Measurements from ENCODE around the gene KYAT1.
A peak's percentile ranks its signal among the peaks of the same experiment; 100 is the strongest.

KYAT1 gene

DNA sequence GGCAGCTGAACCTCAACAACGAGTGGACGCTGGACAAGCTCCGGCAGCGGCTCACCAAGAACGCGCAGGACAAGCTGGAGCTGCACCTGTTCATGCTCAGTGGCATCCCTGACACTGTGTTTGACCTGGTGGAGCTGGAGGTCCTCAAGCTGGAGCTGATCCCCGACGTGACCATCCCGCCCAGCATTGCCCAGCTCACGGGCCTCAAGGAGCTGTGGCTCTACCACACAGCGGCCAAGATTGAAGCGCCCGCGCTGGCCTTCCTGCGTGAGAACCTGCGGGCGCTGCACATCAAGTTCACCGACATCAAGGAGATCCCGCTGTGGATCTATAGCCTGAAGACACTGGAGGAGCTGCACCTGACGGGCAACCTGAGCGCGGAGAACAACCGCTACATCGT, 26.6 kb upstream of the KYAT1 start:
- no peak for DNase-seq

DNA sequence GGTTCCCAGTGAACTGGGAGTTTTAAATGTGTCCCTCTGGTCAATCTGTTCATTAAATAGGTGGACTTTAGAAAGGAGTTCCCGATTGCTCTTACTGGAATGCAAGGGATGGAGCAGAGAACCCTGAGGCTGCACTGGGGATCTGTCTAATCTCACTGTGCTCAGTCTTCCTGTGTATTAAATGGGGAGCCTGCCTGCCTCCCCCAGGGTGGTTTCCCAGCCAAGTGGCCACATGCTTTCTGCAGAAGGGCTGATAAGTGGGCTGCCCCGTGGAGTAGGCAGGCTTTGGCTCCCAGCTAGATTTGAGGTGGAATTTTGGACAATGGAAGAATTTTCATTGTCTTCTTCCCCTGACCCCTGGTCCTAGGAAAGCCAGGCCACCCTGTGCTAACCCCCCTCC, 25.0 kb upstream of the KYAT1 start:
- DNase-seq = no peak

DNA sequence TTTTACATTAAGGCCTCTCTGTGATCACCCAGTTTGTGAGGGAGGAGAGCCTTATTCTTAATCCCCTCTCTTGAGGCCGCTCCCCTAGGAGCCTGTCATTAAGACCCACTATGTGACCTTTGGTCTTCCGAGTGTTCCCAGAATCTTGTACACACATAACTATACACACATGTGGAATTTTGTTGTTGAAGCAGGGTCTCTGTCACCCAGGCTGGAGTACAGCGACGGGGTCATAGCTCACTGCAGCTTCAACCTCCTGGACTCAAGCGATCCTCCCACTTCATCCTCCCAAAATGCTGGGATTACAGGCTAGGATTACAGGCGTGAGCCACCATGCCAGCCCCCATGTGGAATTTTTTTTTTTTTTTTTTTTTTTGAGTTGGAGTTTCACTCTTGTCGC, 24.2 kb upstream of the KYAT1 start:
- no peak for DNase-seq

DNA sequence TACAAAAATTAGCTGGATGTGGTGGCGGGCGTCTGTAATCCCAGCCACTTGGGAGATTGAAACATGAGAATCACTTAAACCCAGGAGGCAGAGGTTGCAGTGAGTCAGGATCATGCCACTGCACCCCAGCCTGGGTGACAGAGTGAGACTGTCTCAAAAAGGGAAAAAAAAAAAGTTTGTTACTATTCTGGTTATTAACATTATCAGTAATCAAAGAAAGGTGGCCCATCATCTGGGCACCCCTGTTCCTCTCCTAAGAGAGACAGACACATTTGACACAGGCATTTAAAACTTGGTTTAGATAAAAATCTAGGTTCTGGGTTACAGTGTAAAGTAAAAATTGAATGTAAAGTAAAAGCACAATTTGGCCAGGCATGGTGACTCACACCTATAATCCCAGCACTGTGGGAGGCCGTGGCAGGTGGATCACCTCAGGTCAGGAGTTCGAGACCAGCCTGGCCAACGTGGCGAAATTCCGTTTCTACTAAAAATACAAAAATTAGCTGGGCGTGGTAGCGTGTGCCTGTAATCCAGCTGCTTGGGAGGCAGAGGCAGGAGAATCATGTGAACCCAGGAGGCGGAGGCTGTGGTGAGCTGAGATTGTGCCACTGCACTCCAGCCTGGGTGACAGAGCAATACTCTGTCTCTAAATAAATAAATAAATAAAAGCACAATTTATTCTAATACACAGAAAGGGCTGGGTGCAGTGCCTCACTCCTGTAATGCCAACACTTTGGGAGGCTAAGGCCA, 22.3 kb upstream of the KYAT1 start:
- peak; percentile 19 to 65 (median 38) for DNase-seq

DNA sequence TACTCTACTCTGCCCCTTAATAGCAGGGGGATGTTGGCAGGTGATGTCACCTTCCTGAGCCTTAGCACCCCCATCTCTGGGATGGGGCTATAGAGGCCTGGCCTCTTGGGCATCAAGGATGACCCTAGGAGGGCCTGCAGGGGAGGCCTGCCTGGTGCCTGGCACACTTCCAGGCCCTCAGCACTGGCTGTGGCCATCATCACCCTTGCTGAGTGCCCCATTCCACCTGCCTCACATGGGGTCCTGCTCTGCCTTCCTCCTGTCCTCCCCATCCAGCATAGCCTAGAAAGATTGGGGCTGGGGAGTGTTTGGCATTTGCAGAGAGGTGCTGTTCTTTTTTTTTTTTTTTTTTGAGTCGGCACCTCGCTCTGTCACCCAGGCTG, 21.3 kb upstream of the KYAT1 start:
- no peak for DNase-seq

DNA sequence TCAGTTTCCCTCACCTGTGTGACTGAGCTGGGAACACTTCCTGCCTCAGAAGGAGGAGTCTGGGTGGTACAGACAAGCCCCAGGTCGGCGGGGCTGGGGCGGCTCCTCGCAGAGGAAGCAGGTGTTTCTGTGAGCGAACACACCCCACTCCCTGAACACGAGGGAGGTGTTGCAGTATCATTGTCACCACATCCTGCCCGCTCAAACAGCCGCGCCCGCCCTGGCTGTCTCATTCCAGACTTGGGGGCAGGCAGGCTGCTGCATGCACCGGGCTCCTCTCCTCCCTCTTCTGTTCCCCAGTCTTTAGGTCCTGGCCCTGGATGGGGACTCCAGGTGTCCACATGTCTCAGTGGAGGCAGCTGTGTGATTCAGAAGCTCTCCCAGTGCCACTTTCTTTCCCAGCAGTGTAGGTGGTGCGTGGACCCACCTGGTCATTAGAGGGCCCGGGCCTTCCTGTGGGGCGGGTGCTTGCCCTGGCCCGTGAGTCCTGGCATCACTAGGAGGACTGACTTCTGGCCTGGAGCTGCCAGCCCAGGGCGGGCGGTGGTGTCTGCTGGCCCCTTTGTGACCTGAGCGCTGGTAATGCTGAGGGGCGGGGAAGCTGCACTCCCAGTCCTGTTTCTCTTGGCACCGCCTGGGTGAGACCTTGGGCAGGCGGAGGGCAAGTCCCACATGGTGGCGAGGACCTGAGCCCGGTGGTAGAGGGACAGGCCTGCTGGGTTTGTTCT, 20.8 kb upstream of the KYAT1 start:
- DNase-seq = peak in 3 of 4 experiments; percentile 21 to 48 (median 34)

DNA sequence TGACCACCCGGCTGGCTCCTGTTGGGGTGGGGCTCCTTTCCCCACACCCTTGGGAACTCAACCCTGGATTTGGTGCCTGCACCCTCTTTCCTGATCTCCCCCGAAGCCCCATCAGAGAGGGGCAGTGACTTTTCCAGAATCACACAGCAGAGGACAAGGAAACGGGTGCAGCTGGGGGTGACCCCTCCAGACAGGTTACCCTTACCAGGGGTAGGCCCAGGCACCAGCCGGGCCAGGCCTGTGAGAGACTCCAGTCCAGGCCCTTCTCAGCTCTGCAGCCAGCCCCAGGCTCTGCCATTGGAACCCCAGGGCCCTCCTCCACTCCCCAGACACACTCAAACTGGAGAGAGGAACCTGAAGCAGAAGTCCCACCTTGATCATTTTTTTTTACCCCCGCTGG, 20.1 kb upstream of the KYAT1 start:
- DNase-seq = no peak

DNA sequence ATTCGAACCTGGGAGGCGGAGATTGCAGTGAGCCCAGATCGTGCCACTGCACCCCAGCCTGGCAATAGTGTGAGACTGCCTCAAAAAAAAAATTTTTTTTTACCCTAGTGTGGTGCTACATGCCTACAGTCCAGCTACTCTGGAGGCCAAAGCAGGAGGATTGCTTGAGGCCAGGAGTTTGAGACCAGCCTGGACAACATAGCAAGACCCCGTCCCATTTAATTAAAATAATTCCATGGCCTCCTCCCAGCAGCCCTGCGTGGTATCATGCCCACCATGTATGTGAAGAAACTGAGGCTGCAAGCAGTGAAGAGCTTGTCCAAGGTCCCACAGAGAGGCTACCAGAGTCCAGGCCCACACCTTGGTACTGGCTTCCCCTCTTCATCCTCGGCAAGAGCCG, 19.6 kb upstream of the KYAT1 start:
- DNase-seq = no peak

DNA sequence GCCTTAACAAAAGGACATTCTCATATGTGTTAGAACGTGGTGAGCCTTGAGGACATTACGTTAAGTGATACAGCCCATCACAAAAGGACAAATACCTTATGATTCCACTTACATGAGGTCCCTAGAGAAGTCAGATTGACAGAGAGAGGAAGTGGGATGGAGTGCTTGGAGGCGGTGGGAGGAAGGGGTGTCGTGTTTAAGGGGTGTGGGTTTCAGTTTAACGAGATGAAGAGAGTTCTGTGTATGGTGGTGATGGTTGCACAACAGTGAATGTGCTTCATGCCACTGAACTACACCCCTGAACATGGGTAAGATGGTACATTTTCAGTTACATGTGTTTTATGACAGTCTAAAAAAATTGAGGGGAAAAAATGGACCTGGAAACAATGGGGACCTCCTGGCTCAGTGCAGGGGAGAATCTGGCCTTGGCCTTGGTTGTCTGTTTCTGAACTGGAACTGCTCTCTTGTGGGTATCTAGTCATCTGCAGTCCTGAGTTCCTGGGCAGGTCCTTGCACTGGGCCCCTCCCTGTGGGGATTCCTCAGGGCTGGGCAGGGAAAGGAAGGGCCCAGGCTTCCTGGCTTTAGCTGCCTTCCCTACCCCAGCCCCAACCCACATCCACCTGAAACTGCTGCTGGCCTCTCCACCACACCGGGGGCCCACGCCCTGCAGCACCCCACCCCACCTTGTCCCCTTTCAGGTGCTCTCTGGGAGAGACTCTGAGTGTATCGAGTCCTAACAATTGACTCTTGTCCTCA, 18.0 kb upstream of the KYAT1 start:
- peak in 3 of 4 experiments; percentile 45 to 48 (median 47) for DNase-seq

DNA sequence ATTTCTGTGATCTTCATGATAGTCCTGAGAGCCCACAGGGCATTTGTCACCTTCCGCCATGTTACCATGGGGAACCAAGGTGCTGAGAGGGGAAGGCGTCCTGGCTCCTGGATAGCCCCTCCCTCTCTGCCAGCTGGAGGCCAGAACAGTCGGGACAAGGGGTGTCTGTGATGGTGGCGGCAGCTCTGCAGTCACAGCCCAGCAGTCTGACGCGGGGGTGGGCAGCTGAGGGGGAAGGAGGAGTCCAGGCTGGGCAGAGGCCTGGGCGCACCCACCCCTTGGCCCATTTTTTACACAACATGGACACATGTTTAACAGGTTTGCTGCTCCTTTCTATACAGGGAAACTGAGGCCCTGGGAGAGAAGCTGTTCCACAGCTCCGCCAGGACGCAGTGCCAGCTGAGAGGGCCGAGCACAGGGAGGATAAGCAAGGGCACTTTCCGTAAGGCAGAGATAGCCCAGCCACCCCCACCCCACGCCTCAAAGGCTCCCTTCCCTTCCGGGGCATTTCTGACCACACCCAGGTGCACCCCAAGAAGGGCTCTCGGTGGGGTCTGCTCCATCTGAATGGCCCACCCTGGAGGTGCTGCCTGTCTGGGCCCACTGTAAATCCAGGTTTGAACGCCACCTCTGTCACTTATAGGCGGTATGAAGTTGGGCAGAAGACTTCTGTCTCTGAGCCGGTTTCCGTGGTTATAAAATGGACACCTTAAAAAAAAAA, 17.3 kb upstream of the KYAT1 start:
- no peak for DNase-seq

DNA sequence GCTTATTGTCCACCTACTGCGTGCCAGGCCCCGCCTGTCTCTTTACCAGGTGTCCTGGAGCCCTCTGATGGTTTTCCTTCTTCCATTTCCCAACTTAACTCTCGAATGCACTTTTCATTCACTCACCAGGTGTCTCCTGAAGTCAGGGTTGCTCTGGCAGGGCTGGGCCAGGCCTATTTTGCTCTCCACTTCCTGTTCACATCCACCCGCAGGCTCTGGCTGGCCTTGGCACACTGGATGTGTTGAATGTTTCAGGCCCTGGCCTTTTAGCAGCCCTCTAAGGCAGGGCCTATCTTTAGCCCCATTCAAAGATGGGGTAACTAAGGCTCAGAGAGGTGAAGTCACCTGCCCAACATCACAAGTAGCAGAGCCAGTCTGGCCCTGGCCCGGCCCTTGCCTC, 16.6 kb upstream of the KYAT1 start:
- DNase-seq = no peak

DNA sequence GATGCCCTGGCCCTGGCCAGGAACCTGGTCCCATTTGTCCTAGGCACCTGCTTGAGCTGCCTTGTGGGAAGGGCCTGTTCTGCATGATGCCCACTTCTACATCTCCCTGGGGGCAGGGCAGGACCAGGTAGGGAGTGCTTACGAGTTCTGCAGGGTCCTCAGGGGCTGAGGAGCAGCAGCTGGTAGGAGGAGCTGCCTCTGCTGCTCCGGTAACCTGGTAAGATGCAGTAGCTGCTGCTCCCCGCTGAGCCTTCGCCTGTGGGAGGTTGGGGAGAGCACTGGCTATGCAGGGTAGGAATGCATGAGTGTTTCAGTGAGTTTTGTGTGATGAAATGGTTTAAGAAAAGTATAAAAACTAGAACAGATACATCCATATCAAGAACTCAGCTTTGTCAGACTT, 13.8 kb upstream of the KYAT1 start:
- DNase-seq = no peak

DNA sequence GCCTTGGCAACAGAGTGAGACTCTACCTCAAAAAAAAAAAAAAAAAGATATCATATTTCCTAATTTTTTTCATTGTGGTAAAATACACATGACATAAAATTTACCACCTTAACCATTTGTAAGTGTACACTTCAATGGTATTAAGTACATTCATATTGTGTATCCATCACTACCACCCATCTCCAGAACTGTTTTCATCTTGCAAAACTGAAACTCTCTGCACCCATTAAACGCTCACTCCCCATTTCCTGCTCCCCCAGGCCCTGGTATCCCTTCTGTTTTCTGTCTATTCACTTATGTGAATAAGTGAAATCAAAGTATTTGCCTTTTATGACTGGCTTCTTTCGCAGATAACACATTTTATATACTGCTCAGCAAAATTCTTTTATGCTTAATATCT, 13.0 kb upstream of the KYAT1 start:
- DNase-seq = no peak

DNA sequence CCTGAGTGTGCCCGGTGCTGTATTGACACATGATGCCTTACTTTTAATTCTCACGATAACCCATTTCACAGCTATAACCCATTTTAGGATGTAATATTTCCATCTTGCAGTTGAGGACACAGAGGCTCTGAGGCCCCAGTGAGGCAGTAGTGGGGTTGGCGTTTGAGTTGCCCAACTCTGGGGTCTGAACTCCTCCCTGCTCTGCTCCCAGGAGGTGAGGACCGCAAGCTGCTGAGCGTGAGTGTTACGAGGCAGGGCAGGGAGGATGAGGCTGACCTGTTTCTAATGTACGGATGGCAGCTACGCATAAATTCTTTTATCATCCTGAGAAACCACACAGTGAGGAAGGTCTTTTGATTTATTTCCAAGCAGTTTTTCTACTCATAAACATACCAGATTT, 11.6 kb upstream of the KYAT1 start:
- no peak for DNase-seq

DNA sequence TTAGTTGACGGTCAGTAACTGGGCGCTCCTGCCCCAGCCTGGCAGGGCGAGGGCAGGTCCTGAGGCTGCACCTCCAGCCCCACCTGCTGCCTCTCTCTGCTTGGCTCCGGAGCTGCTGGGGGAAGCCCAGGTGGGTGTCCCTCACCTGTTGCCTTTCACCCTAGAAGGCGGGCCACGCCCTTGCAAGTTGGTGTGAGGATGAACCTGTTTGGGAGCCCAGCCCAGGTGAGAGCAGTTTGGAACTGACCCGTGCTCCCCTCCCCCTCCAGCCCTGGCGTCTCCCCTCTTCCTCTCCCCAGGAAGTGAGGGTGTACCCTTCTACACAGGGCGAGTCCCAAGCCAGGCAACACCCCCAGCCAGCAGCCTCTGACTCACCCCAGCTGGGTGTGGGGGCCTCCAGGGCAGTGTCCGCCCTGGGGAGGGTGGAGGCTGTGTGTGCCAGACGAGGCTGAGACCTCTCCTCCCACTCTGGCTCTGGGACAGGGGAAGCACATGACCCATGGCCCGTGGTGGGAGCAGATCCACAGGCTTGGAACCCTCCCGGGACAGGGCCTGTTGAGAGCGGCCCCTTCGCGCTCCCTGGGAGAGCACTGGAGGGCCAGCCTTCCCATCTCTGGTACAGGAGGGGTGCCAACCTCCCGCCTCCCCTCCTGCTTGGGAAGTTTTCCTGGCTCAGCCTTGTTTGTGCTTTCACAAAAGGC, 10.6 kb upstream of the KYAT1 start:
- peak; percentile 51 to 75 (median 66) for DNase-seq

DNA sequence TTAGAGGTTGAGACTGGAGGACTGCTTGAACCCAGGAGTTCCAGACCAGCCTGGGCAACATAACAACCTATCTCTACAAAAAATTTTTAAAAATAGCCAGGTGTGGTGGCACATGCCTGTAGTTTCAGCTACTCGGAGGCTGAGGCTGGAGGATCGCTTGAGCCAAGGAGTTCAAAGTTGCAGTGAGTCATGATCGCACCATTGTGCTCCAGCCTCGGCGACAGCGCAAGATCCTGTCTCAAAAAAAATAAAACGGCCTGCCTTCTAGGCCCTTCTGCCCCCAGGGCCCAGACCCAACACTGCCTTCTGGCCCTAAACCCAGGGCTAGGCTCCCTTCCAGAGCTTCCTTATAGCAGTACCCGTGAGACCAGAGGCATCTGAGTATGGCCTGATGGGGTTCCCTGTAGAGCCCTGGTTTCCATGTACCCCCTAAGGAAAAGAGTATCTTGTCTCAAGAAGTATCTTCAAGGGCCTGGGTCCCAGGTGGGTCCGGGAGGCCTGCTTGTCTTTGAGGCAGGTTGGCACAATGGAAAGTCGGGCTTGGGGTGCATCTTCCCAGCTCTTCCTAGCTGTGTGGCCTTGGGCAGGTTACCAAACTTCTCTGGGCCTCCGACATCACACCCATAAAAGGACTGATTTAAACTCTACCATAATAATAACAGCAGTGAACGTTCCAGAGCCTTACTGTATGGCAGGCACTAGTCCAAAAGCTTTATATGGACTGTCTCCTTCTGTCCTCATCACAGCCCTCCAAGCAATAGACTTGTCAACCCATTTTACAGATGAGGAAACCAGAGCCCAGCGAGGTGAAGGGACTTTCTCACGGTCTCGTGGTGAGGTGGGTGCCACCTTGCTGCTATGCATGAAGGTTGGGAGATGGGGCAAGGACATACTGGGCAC, 9.8 kb upstream of the KYAT1 start:
- no peak for DNase-seq

DNA sequence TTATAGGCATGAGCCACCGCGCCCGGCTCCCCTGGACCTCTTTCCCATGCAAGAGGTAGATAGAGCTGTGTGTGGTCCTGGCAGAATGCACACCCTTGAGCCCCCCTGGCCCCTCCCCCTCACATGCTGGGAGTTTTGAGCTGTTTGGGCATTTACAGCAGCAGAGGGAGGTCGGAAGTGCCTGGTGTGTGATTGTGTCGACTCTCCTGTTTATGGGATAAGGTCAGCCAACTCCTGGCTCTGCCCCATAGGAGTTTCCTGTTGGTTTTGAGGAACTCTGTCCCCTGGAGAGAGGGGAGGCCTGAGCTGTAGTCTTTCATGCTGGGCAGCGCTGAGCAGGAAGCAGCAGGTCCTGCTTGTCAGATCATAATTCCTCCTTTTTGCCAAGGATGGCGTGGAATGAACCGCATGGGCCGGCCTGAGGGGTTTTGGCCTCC, 6.2 kb upstream of the KYAT1 start:
- DNase-seq = peak in 1 of 4 experiments; percentile 22

DNA sequence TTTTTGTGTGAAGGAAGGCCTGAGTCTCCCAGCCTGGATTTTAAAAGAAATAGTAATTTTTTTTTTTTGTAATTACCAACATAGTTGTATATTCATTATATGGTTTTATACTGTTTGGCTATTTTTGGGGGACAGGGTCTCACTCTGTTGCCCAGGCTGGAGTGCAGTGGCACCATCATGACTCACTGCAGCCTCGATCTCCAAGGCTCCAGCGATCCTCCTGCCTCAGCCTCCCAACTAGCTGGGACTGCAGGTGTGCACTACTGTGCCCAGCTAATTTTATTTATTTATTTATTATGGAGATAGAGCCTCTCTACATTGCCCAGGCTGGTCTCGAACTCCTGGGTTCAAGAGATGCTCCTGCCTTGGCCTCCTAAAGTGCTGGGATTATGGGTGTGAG, 5.3 kb upstream of the KYAT1 start:
- no peak for DNase-seq

DNA sequence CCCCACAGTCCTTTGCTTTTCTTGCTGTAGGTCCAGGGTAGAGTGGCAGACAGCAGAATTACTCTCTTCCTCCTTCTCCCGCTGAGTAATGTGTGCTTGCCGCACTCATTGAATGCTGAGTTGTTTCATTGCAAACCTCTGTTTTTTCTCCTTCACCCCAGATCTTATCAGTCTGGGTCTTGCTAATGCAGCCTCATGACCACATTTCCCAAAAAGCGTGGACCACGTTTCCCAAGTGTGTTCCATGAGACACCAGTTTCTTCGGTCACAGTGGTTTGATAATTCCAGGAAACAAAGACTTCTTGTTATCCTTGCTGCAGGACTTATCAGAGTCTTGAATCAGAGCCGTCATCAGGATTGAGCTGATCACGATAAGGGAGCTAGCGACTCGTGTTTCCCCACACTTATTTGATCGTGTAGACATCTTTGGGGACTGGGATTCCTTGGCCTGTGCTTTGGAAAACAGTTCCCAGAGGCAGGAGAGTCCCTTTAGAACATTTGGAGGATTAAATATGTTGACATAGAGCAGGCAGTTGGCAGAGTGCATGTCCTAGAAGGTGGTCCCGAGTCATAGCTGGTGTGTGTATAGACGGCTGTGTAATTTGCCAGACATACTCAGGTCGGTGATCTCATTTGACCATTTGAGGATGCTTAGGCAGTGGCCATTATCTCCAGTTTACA, 4.6 kb upstream of the KYAT1 start:
- no peak for DNase-seq

DNA sequence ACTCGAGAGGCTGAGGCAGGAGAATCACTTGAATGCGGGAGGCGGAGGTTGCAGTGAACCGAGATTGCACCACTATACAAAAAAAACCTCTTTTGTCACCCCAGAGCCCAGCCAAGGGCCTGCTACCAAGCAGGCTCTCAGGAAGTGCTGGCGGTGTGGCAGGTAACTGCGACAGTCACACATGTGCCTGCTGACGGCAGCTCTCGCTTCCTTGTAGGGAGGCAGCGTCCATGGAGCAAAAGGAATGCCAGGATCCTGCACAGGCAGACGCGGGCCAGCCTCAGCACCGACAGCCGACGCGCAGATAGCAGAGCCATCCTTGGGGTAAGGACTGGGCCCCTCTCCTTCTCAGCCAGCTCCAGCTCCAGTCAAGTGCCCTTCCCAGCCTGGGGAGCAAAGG, 4.0 kb upstream of the KYAT1 start:
- no peak for DNase-seq

DNA sequence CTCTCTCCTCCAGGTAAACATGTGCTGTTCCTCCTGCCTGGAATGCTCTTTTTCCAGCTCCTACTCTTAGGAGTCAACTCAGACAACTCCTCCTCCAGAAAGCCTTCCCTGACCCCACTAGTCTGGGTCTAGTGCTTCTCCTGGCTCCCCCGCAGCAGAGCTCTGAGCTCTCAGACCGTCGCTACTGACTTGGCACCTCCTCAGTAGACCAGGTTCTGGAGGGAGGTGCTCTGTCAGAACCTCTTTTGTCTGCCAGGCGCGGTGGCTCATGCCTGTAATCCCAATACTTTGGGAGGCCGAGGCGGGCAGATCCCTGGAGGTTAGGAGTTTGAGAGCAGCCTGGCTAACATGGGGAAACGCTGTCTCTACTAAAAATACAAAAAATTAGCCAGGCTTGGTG, 3.6 kb upstream of the KYAT1 start:
- no peak for DNase-seq
